ENCODE data around the gene KCNC3.
"Not testable (repeated sequence)": the region's sequence is repeated elsewhere in the genome, so short reads cannot be mapped to it uniquely, and the experiment has no call there.

KCNC3 gene

DNA sequence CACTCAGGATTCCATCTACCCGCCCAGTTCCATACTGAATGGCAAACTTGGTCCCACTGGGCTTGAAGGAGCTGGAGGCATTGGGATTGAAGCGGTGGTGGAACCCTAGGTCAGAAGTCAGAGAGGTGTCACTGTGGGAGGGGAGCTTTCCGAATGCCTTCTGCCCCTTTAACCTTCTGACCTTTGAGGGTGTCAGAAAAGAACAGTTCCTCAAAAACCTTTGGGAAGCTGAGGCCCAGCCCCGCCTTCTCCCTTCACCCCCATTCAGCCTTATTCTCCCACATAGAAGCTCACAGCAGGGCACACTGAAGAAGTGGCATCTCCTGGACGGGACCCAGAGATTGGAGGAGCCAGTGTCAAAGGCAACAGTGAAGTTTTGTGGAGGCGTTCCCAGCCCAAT is 7.9 kb upstream of the KCNC3 start:
- H3K27ac ChIP-seq (ENCODE audit: extremely low read depth, low read depth, low read length); H3K4me3 ChIP-seq (ENCODE audit: low read depth, low read length); H3K4me1 ChIP-seq (ENCODE audit: control insufficient read depth, insufficient read depth, low read length); POLR2A ChIA-PET; H3K9me3 ChIP-seq (ENCODE audit: control insufficient read depth, insufficient read depth, low read depth, low read length); H3K36me3 ChIP-seq (ENCODE audit: control insufficient read depth in 2 of 2, insufficient read depth in 1 of 2, low read length in 2 of 2): not testable (repeated sequence)
- CTCF ChIA-PET, result interaction anchor here (0.5 kb wide), 1 partner anchor 77 kb away, joined by 3 read pairs; no protein-coding TSS in a partner anchor

DNA sequence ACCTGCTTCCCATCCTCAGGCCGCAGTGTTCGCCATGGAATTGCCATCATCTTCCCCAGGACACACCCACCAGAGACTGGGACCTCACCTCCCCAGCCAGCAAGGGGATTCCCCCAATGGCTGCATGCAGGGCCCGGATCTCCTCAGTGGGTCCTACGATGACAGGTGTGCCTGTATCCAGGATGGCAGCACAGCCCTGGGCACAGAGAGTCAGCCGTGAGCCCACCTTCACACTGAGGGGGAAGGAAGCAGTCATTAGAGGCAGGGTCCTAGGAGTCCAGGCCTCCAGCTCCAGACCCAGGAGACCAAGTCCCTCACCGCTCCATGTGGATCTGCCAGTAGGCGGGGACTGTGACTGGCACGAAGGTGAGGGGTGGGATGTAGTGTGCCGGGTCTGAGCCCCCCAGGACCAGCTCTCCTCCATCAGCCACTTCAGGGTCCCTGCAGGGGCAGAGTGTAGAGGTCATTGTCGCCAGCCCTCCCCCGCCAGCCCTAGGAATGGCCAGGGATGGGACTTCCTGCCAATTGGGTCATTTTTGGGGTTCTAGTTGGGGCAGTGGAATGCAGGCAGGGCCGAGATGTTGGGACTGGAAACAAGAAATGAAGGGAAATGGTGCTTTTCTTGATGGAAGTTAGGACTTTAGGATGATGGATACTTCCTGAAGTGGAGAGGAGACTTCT is 5.7 kb upstream of the KCNC3 start:
- POLR2A ChIA-PET, result interaction anchor here (0.5 to 1.4 kb wide), 2 partner anchors 187 to 469 kb away, joined by 3 read pairs; no protein-coding TSS in a partner anchor
- TF ChIP-seq KLF9 (tag by site-specific recombination; IDR thresholded peaks at IDR 0.05; ENCODE audit: low read depth) (peak; percentile 38; the same call in 1 of the 2 replicates), ZBTB20 (tag by site-specific recombination; IDR thresholded peaks at IDR 0.05) (no peak), HOXD13 (CRISPR knock-in tag; IDR thresholded peaks at IDR 0.05; ENCODE audit: borderline replicate concordance) (no peak), ZNF221 (tag by site-specific recombination; IDR thresholded peaks at IDR 0.05; ENCODE audit: borderline replicate concordance) (no peak), ZBTB7A (tag by site-specific recombination; IDR thresholded peaks at IDR 0.05; ENCODE audit: low read depth) (no peak)
- Histone ChIP-seq H3K9me3 (ENCODE audit: control insufficient read depth, insufficient read depth, low read depth, low read length) (no peaks in the 10 kb centered on the region), H3K4me3 (ENCODE audit: low read depth, low read length) (no peak overlapping the region), H3K4me1 (ENCODE audit: control insufficient read depth, insufficient read depth, low read length) (peaks cover 12% of the 10 kb centered on the region), H3K36me3 (ENCODE audit: control insufficient read depth in 2 of 2, insufficient read depth in 1 of 2, low read length in 2 of 2) (peaks cover 0 to 3% of the 10 kb centered on the region in 2 experiments; a peak in 2 of 3 replicates), H3K27ac (ENCODE audit: extremely low read depth, low read depth, low read length) (no peak overlapping the region)
- CTCF ChIA-PET, result interaction anchor here (0.6 to 1.8 kb wide), 3 partner anchors 18 to 188 kb away, joined by 4 to 5 read pairs (median 5); no protein-coding TSS in a partner anchor

DNA sequence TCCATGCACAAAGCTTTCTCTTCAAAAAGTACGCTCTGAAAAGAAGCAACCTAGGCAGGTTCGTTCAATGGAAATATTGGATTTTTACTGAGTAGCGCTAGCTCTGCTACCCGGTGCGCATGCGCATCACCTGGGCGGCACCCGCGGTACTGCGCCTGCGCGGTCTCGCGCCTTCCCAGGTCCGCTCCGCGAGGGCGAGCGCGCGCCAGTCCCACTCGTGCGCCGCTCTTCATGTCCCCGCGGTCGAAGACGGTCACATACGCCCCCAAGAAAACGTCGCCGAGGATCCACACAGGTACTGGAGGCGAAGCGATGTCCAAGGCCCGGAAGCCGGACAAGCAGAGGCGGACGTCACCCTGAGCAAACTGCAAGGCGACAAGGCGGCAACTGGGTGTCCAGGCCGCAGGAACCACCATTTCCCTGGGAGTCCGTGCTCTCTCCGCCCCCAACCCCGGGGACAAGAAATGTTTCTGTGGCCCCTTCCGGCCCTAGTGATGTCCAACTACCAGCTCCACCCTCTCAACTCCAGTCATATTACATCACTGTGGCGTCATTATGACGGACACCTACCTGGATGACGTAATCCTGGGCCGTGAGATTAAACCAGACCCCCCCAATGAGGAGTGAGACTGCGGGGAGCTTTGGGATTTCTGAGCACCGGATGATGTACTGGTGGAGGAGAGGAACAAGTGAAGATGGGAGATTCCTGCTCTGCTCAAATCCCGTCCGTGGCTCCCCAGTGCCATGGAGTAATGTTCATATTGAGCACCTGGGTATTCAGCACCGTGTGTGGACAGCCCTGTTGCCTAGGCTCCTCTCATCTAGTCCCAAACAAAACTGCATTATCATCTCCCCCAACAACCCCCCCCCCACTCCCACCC is 4.8 kb upstream of the KCNC3 start:
- Histone ChIP-seq H3K9me3 (ENCODE audit: control insufficient read depth, insufficient read depth, low read depth, low read length) (no peaks in the 10 kb centered on the region), H3K4me1 (ENCODE audit: control insufficient read depth, insufficient read depth, low read length) (peaks cover 16% of the 10 kb centered on the region), H3K36me3 (ENCODE audit: control insufficient read depth in 2 of 2, insufficient read depth in 1 of 2, low read length in 2 of 2) (no peaks in the 10 kb centered on the region; a peak in 1 of 3 replicates), H3K4me3 (ENCODE audit: low read depth, low read length) (peak overlapping the region; percentile 61), H3K27ac (ENCODE audit: extremely low read depth, low read depth, low read length) (peak overlapping the region; percentile 21; the same call in 1 of the 2 replicates)
- ChIA-PET POLR2A (interaction anchor here (0.5 to 1.5 kb wide), 14 partner anchors 9 to 491 kb away, joined by 3 to 10 read pairs (median 3); partner anchors contain the start of gene JOSD2), CTCF (interaction anchor here (0.6 to 1.6 kb wide), 4 partner anchors 19 to 198 kb away, joined by 4 to 8 read pairs (median 4); no protein-coding TSS in a partner anchor)
- TF ChIP-seq ZNF16 (tag by site-specific recombination; IDR thresholded peaks at IDR 0.05; ENCODE audit: low read depth) (peak; percentile 80), ZNF664 (tag by site-specific recombination; IDR thresholded peaks at IDR 0.05) (no peak), ZNF549 (tag by site-specific recombination; IDR thresholded peaks at IDR 0.05) (no peak), ZNF792 (tag by site-specific recombination; IDR thresholded peaks at IDR 0.05) (peak; percentile 73; the same call in 1 of the 2 replicates), ZNF548 (tag by site-specific recombination; IDR thresholded peaks at IDR 0.05) (peak; percentile 26; the same call in 1 of the 2 replicates), ZNF19 (tag by site-specific recombination; IDR thresholded peaks at IDR 0.05; ENCODE audit: low read depth) (0 out of 2 replicates have a peak, but pooled peaks have one; percentile 15), BCL11B (tag by site-specific recombination; IDR thresholded peaks at IDR 0.05; ENCODE audit: low read depth) (no peak), ZNF202 (tag by site-specific recombination; IDR thresholded peaks at IDR 0.05; ENCODE audit: borderline replicate concordance) (no peak), OVOL3 (tag by site-specific recombination; IDR thresholded peaks at IDR 0.05) (peak; percentile 21; the same call in 1 of the 2 replicates), ZNF785 (tag by site-specific recombination; IDR thresholded peaks at IDR 0.05) (peak; percentile 47; the same call in 1 of the 2 replicates), SP7 (tag by site-specific recombination; IDR thresholded peaks at IDR 0.05) (peak; percentile 80), ZNF274 (IDR thresholded peaks at IDR 0.05; ENCODE audit: low read length) (no peak), ZNF274 (tag by site-specific recombination; IDR thresholded peaks at IDR 0.05; ENCODE audit: borderline replicate concordance) (no peak), ZBTB17 (tag by site-specific recombination; IDR thresholded peaks at IDR 0.05) (0 out of 2 replicates have a peak, but pooled peaks have one; percentile 45)
- TF ChIP-seq, protein P1, sequence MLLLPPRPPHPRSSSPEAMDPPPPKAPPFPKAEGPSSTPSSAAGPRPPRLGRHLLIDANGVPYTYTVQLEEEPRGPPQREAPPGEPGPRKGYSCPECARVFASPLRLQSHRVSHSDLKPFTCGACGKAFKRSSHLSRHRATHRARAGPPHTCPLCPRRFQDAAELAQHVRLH (tag by site-specific recombination; IDR thresholded peaks at IDR 0.05), result peak; percentile 60; the same call in 1 of the 2 replicates
- TF ChIP-seq, protein P2, sequence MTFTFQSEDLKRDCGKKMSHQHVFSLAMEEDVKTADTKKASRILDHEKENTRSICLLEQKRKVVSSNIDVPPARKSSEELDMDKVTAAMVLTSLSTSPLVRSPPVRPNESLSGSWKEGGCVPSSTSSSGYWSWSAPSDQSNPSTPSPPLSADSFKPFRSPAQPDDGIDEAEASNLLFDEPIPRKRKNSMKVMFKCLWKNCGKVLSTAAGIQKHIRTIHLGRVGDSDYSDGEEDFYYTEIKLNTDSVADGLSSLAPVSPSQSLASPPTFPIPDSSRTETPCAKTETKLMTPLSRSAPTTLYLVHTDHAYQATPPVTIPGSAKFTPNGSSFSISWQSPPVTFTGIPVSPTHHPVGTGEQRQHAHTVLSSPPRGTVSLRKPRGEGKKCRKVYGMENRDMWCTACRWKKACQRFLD (tag by site-specific recombination; IDR thresholded peaks at IDR 0.05), result no peak
- TF ChIP-seq, protein P3, sequence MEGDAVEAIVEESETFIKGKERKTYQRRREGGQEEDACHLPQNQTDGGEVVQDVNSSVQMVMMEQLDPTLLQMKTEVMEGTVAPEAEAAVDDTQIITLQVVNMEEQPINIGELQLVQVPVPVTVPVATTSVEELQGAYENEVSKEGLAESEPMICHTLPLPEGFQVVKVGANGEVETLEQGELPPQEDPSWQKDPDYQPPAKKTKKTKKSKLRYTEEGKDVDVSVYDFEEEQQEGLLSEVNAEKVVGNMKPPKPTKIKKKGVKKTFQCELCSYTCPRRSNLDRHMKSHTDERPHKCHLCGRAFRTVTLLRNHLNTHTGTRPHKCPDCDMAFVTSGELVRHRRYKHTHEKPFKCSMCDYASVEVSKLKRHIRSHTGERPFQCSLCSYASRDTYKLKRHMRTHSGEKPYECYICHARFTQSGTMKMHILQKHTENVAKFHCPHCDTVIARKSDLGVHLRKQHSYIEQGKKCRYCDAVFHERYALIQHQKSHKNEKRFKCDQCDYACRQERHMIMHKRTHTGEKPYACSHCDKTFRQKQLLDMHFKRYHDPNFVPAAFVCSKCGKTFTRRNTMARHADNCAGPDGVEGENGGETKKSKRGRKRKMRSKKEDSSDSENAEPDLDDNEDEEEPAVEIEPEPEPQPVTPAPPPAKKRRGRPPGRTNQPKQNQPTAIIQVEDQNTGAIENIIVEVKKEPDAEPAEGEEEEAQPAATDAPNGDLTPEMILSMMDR (tag by site-specific recombination; IDR thresholded peaks at IDR 0.05), result no peak
- TF ChIP-seq, protein P4, sequence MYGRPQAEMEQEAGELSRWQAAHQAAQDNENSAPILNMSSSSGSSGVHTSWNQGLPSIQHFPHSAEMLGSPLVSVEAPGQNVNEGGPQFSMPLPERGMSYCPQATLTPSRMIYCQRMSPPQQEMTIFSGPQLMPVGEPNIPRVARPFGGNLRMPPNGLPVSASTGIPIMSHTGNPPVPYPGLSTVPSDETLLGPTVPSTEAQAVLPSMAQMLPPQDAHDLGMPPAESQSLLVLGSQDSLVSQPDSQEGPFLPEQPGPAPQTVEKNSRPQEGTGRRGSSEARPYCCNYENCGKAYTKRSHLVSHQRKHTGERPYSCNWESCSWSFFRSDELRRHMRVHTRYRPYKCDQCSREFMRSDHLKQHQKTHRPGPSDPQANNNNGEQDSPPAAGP (tag by site-specific recombination; IDR thresholded peaks at IDR 0.05), result 0 out of 2 replicates have a peak, but pooled peaks have one; percentile 61

Data from HEK293 (cell line).